ENCODE data around the gene COX10. TPM values are rescaled to one million over a fixed set of nuclear protein-coding genes. Genes with fewer than 3 reads are reported as not detected.
"Not testable (repeated sequence)": the region's sequence is repeated elsewhere in the genome, so short reads cannot be mapped to it uniquely, and the experiment has no call there.

The COX10 gene
- total RNA-seq (2014; rRNA removed; shearing (Covaris generic)) (21.1 and 28.4 TPM in 2 replicates), total RNA-seq (2022) (24.9 and 26.5 TPM in 2 replicates), Bru-seq, nascent RNA (percentile 83 among the genes with signal in this experiment), BruChase-seq, experiment 1, labeled RNA remaining after a 6-hour chase (percentile 58 among the genes with signal in this experiment), BruChase-seq, experiment 2, labeled RNA remaining after a 2-hour chase (percentile 65 among the genes with signal in this experiment)
- long read RNA-seq, transcript COX10-201 (7 exons, 2,873 nt), result major isoform, 56 of 69 reads
- long read RNA-seq, partial matches to known transcripts, result 5 of 69 reads
- long read RNA-seq, other reads (novel, unspliced or antisense), result 4 of 69 reads

GRCh38 chr17:14069251-14070021 lies at the start of gene COX10:
Gene COX10, plus strand, starts transcription at chr17:14069504. Its CDS starts 102 bp downstream, at chr17:14069606.
- ChIA-PET POLR2A (interaction anchor here (0.5 to 0.7 kb wide), 5 partner anchors 21 to 1019 kb away, joined by 3 read pairs; no protein-coding TSS in a partner anchor), CTCF (ENCODE audit: unreplicated experiment) (no interaction called here)
- H3K4me1 ChIP-seq (ENCODE audit: insufficient read depth, low read length, poor library complexity, severe bottlenecking), result peaks cover 21% of the 10 kb centered on the region
- H3K9me2 ChIP-seq (ENCODE audit: insufficient read depth, low read length), result no peaks in the 10 kb centered on the region
- peaks cover 5% of the 10 kb centered on the region; the same call in 1 of the 2 replicates for H4K20me1 ChIP-seq (ENCODE audit: insufficient read depth, low read length)
- peak within 1 kb of the TSS; percentile 55 for H3K27ac ChIP-seq (ENCODE audit: low read depth, low read length, poor library complexity, severe bottlenecking)
- TF ChIP-seq EZH2phosphoT487 (IDR thresholded peaks at IDR 0.05; ENCODE audit: borderline replicate concordance, low read depth, low read length), result no peak
- no peak for TF ChIP-seq CTCF (conservative IDR thresholded peaks at IDR 0.05; ENCODE audit: low read length)
- H3K4me3 ChIP-seq (ENCODE audit: low read depth, low read length, poor library complexity, severe bottlenecking), result peak within 1 kb of the TSS; percentile 99
- peak within 1 kb of the TSS; percentile 98 for H2AFZ ChIP-seq (ENCODE audit: low read length)
- BruUV-seq (replicated peaks), result TSS peak; percentile 68
- H3K9me3 ChIP-seq (ENCODE audit: low read length), result peaks cover 16% of the 10 kb centered on the region; the same call in 1 of the 2 replicates
- peak; percentile 90 for DNase-seq (ENCODE audit: low spot score)
- H3K36me3 ChIP-seq (ENCODE audit: insufficient read depth, low read length), result peaks cover 46% of the 10 kb centered on the region
- intact Hi-C loops (cut with micrococcal nuclease; ENCODE audit: unreplicated experiment), result loop anchor here (5.0 to 10.0 kb wide), 2 partner anchors 128 to 475 kb away; no protein-coding TSS in a partner anchor
- H3K4me2 ChIP-seq (ENCODE audit: low read length), result peak within 1 kb of the TSS; percentile 89
- H3K79me2 ChIP-seq (ENCODE audit: insufficient read depth, low read depth, low read length), result peaks cover 69% of the 10 kb centered on the region

DNA sequence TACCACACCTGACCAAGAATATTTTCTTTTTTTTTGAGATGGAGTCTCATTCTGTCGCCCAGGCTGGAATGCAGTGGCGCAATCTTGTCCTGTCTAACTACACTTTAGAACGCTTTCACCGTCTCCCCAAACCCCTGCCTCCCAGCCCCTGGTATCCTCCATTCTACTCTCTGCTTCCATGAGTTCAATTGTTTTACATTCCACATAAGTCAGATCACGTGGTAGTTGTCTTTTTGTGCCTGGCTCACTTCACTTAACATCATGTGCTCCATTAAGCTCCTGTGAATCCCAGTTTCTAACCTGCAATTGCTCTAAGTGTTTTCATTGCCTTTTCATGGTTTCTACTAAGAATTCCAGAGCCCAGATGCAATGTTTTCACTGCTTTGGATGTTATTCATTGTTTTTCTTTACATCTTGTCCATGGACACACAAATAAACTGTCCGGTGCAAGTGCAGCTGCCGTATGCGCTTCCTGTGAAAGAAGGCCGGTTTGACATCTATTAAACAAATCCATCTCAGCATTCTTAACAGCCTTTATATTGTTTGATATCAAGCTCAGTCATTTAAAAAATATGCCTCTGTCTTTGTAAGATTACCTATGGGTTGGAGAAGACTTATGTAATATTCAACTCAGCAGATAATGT lies 47.5 kb upstream of the COX10 start:
- H3K9me2 ChIP-seq (ENCODE audit: insufficient read depth, low read length); H3K4me3 ChIP-seq (ENCODE audit: low read depth, low read length, poor library complexity, severe bottlenecking); intact Hi-C loops (cut with micrococcal nuclease; ENCODE audit: unreplicated experiment); H3K27ac ChIP-seq (ENCODE audit: low read depth, low read length, poor library complexity, severe bottlenecking); DNase-seq (ENCODE audit: low spot score); H3K36me3 ChIP-seq (ENCODE audit: insufficient read depth, low read length); H3K4me1 ChIP-seq (ENCODE audit: insufficient read depth, low read length, poor library complexity, severe bottlenecking); H2AFZ ChIP-seq (ENCODE audit: low read length); BruUV-seq (replicated peaks); H3K4me2 ChIP-seq (ENCODE audit: low read length); H4K20me1 ChIP-seq (ENCODE audit: insufficient read depth, low read length); CTCF ChIA-PET (ENCODE audit: unreplicated experiment); POLR2A ChIA-PET; H3K9me3 ChIP-seq (ENCODE audit: low read length); H3K79me2 ChIP-seq (ENCODE audit: insufficient read depth, low read depth, low read length): not testable (repeated sequence)

GRCh38 chr17:14029755-14030154 lies 39.5 kb upstream of the COX10 start:
- H3K4me1 ChIP-seq (ENCODE audit: insufficient read depth, low read length, poor library complexity, severe bottlenecking); CTCF ChIA-PET (ENCODE audit: unreplicated experiment); H3K27ac ChIP-seq (ENCODE audit: low read depth, low read length, poor library complexity, severe bottlenecking); H3K4me3 ChIP-seq (ENCODE audit: low read depth, low read length, poor library complexity, severe bottlenecking); DNase-seq (ENCODE audit: low spot score); H4K20me1 ChIP-seq (ENCODE audit: insufficient read depth, low read length); H3K9me2 ChIP-seq (ENCODE audit: insufficient read depth, low read length); intact Hi-C loops (cut with micrococcal nuclease; ENCODE audit: unreplicated experiment); POLR2A ChIA-PET; H2AFZ ChIP-seq (ENCODE audit: low read length); H3K79me2 ChIP-seq (ENCODE audit: insufficient read depth, low read depth, low read length); H3K9me3 ChIP-seq (ENCODE audit: low read length); H3K4me2 ChIP-seq (ENCODE audit: low read length): not testable (repeated sequence)
- TSS peak; percentile 9 for BruUV-seq (replicated peaks)
- peaks cover 35% of the 10 kb centered on the region for H3K36me3 ChIP-seq (ENCODE audit: insufficient read depth, low read length)

Measured in OCI-LY7 (cell line).